Measurements from ENCODE around the gene CAMTA1.

DNA sequence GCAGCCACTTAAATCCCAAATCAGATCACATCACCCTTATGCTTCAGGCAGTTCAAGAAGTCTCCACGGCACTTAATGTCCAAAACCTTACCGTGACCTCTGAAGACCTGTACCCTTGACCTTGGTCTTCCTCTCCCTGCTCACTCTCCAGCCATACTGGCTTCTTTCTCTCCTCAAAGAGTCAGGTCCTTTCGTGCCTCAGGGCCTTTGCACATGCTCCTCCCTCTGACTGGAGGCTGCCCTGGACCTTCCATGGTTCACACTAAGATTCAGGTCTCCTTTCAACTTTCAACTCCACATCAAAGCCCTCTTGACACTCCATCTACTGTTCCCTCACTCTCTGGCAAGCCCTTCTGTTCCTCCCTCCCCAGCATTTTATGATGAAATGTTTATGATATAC, 695.9 kb downstream of the CAMTA1 start:
- TF ChIP-seq POLR2A (IDR thresholded peaks at IDR 0.05): no peak
- TF ChIP-seq, protein P1, sequence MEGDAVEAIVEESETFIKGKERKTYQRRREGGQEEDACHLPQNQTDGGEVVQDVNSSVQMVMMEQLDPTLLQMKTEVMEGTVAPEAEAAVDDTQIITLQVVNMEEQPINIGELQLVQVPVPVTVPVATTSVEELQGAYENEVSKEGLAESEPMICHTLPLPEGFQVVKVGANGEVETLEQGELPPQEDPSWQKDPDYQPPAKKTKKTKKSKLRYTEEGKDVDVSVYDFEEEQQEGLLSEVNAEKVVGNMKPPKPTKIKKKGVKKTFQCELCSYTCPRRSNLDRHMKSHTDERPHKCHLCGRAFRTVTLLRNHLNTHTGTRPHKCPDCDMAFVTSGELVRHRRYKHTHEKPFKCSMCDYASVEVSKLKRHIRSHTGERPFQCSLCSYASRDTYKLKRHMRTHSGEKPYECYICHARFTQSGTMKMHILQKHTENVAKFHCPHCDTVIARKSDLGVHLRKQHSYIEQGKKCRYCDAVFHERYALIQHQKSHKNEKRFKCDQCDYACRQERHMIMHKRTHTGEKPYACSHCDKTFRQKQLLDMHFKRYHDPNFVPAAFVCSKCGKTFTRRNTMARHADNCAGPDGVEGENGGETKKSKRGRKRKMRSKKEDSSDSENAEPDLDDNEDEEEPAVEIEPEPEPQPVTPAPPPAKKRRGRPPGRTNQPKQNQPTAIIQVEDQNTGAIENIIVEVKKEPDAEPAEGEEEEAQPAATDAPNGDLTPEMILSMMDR (IDR thresholded peaks at IDR 0.05): no peak
- TF ChIP-seq POLR2AphosphoS5 (IDR thresholded peaks at IDR 0.05): no peak

Measured in prostate gland (tissue), 2 donors.